ENCODE measurements around the gene PCGF3. TPM values are rescaled to one million over a fixed set of nuclear protein-coding genes. Genes with fewer than 3 reads are reported as not detected.

Gene PCGF3
- total RNA-seq, 6 experiments from 2014 or later = 13.0 to 23.5 (median 14.7) TPM

GRCh38 chr4:682490-683172 is 23.0 kb upstream of the PCGF3 start:
- Histone ChIP-seq H3K9me3 (no peaks in the 10 kb centered on the region), H3K36me3 (no peaks in the 10 kb centered on the region), H3K27me3 (no peaks in the 10 kb centered on the region), H3K27ac (no peak overlapping the region), H3K4me3 (no peak overlapping the region), H3K4me1 (peaks cover 0 to 18% (median 7%) of the 10 kb centered on the region in 4 donors)
- DNase-seq = no peak
- intact Hi-C loops (cut with DNase I) = no loop called here
- WGBS (ENCODE audit: insufficient coverage, low coverage, low lambda C conversion rate, missing lambda C conversion rate) = 85% methylated on average over 5 of the region's 23 CpGs
- TF ChIP-seq, protein P1, sequence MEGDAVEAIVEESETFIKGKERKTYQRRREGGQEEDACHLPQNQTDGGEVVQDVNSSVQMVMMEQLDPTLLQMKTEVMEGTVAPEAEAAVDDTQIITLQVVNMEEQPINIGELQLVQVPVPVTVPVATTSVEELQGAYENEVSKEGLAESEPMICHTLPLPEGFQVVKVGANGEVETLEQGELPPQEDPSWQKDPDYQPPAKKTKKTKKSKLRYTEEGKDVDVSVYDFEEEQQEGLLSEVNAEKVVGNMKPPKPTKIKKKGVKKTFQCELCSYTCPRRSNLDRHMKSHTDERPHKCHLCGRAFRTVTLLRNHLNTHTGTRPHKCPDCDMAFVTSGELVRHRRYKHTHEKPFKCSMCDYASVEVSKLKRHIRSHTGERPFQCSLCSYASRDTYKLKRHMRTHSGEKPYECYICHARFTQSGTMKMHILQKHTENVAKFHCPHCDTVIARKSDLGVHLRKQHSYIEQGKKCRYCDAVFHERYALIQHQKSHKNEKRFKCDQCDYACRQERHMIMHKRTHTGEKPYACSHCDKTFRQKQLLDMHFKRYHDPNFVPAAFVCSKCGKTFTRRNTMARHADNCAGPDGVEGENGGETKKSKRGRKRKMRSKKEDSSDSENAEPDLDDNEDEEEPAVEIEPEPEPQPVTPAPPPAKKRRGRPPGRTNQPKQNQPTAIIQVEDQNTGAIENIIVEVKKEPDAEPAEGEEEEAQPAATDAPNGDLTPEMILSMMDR (IDR thresholded peaks at IDR 0.05) = no peak
- no peak for TF ChIP-seq POLR2A (IDR thresholded peaks at IDR 0.05)
- no peak for ATAC-seq

- H3K4me1 ChIP-seq = peaks cover 0 to 23% (median 7%) of the 10 kb centered on the region in 4 donors
- H3K27me3 ChIP-seq = no peaks in the 10 kb centered on the region
- ATAC-seq (no peak), DNase-seq (peak in 2 of 3 donors; percentile 29 to 56)
- intact Hi-C loops (cut with DNase I) = no loop called here
- WGBS (ENCODE audit: insufficient coverage, low coverage, low lambda C conversion rate, missing lambda C conversion rate) = 85% methylated on average over 5 of the region's 25 CpGs
- H3K9me3 ChIP-seq = no peaks in the 10 kb centered on the region
- no peak for TF ChIP-seq POLR2A (IDR thresholded peaks at IDR 0.05)
- TF ChIP-seq, protein P1 (IDR thresholded peaks at IDR 0.05) = no peak
- H3K27ac ChIP-seq = no peak overlapping the region
- no peaks in the 10 kb centered on the region for H3K36me3 ChIP-seq
- no peak overlapping the region for H3K4me3 ChIP-seq
These were observed 22.3 kb upstream of the PCGF3 start for GRCh38 chr4:683247-683897.

- Histone ChIP-seq H3K36me3 (no peaks in the 10 kb centered on the region), H3K27ac (no peak overlapping the region), H3K4me1 (peaks cover 0 to 23% (median 7%) of the 10 kb centered on the region in 4 donors), H3K27me3 (no peaks in the 10 kb centered on the region), H3K9me3 (no peaks in the 10 kb centered on the region), H3K4me3 (no peak overlapping the region)
- TF ChIP-seq, protein P1 (IDR thresholded peaks at IDR 0.05) = peak; percentile 46 to 59 (median 54)
- TF ChIP-seq POLR2A (IDR thresholded peaks at IDR 0.05) = no peak
- intact Hi-C loops (cut with DNase I) = no loop called here
- DNase-seq (peak in 2 of 3 donors; percentile 52 to 67), ATAC-seq (peak in 3 of 4 donors; percentile 2 to 16 (median 6))
- no CpG with 5 or more reads among the region's 19 CpGs for WGBS (ENCODE audit: insufficient coverage, low coverage, low lambda C conversion rate, missing lambda C conversion rate)
These were observed 21.5 kb upstream of the PCGF3 start for GRCh38 chr4:683982-684622.

GRCh38 chr4:684623-685327 is 20.9 kb upstream of the PCGF3 start:
- H3K36me3 ChIP-seq = no peaks in the 10 kb centered on the region
- no peak overlapping the region for H3K27ac ChIP-seq
- no peak for TF ChIP-seq POLR2A (IDR thresholded peaks at IDR 0.05)
- TF ChIP-seq, protein P1 (IDR thresholded peaks at IDR 0.05) = no peak
- no peaks in the 10 kb centered on the region for H3K27me3 ChIP-seq
- peaks cover 0 to 23% (median 7%) of the 10 kb centered on the region in 4 donors for H3K4me1 ChIP-seq
- H3K4me3 ChIP-seq = no peak overlapping the region
- H3K9me3 ChIP-seq = no peaks in the 10 kb centered on the region
- intact Hi-C loops (cut with DNase I) = no loop called here
- ATAC-seq = no peak
- peak in 1 of 3 donors; percentile 34 for DNase-seq
- WGBS (ENCODE audit: insufficient coverage, low coverage, low lambda C conversion rate, missing lambda C conversion rate) = 60% methylated on average over 1 of the region's 21 CpGs

Data from right lobe of liver (tissue), 6 donors.